Smooth muscle cell (in vitro differentiated cells): ENCODE results near the gene SRPRB. TPM values are rescaled to one million over a fixed set of nuclear protein-coding genes. Genes with fewer than 3 reads are reported as not detected.

ENCODE experiments used
- DNase-seq: peaks from one replicate; lab custom pipeline; 2025; ENCODE audit not compliant: unreplicated experiment; lab: John Stamatoyannopoulos, UW
- H2AFZ ChIP-seq: fragments of 200-600 bp; sonication (generic); 2 replicates; pipeline ENCODE4 v1.6.0; 2016; ENCODE audit warnings: antibody characterized with exemption, low read depth, mild to moderate bottlenecking
- H3F3A ChIP-seq: fragments of 200-600 bp; sonication (generic); 2 replicates; pipeline ENCODE4 v1.6.0; 2017; ENCODE audit warnings: antibody characterized with exemption, low read depth
- H3K27ac ChIP-seq: fragments of 200-600 bp; sonication (generic); 2 replicates; pipeline ENCODE4 v1.5.1; 2016; ENCODE audit warnings: low read depth, mild to moderate bottlenecking
- H3K27me3 ChIP-seq: fragments of 200-600 bp; sonication (generic); 2 replicates; pipeline ENCODE4 v1.6.1; 2016; ENCODE audit warnings: low read depth, mild to moderate bottlenecking
- H3K36me3 ChIP-seq: fragments of 200-600 bp; sonication (generic); 2 replicates; pipeline ENCODE4 v1.5.1; 2016; ENCODE audit warnings: low read depth
- H3K4me1 ChIP-seq: fragments of 200-600 bp; sonication (generic); 2 replicates; pipeline ENCODE4 v1.5.1; 2016; ENCODE audit warnings: low read depth
- H3K4me2 ChIP-seq: fragments of 200-600 bp; sonication (generic); 2 replicates; pipeline ENCODE4 v1.6.0; 2016; ENCODE audit warnings: mild to moderate bottlenecking
- H3K4me3 ChIP-seq: fragments of 200-600 bp; sonication (generic); 2 replicates; pipeline ENCODE4 v1.5.1; 2016; ENCODE audit warnings: mild to moderate bottlenecking
- H3K79me2 ChIP-seq: fragments of 200-600 bp; sonication (generic); 2 replicates; pipeline ENCODE4 v1.6.0; 2016; ENCODE audit warnings: low read depth, mild to moderate bottlenecking
- H3K9ac ChIP-seq: fragments of 200-600 bp; sonication (generic); 2 replicates; pipeline ENCODE4 v1.6.0; 2016; ENCODE audit warnings: low read depth
- H3K9me3 ChIP-seq: fragments of 200-600 bp; sonication (generic); replicated peaks from 2 replicates; pipeline ENCODE4 v1.5.1; 2016; ENCODE audit warnings: low read depth
- H4K20me1 ChIP-seq: fragments of 200-600 bp; sonication (generic); 2 replicates; pipeline ENCODE4 v1.6.0; 2016; ENCODE audit warnings: low read depth
- CTCF ChIP-seq: fragments of 200-600 bp; sonication (generic); IDR thresholded peaks from 2 replicates; pipeline ENCODE4 v1.5.1; 2017; ENCODE audit warnings: borderline replicate concordance, mild to moderate bottlenecking, antibody characterized with exemption; ENCODE audit not compliant: insufficient read depth, poor library complexity, severe bottlenecking
- WGBS: methylation state at CpG from one replicate; pipeline ENCODE4 v1.1.7; 2016; ENCODE audit warnings: low lambda C conversion rate; 5-methylcytosine and 5-hydroxymethylcytosine counted together
- polyA plus RNA-seq: library from polyadenylated mRNA; unstranded; fragments of >200 nt; fragmentation: Nextera tagmentation; extraction: Ambion mirVana; gene quantifications from 2 replicates; pipeline ENCODE4 v1.2.1, GENCODE V29; 2016
- total RNA-seq: library from RNA; depleted of rRNA; stranded (reverse); fragments of >200 nt; gene quantifications from 2 replicates; pipeline ENCODE4 v1.2.3, GENCODE V29; 2014

SRPRB gene
- total and polyA plus RNA-seq, 2 experiments from 2014 or later, result 59.3 to 78.9 TPM

- 97% methylated on average over 8 of the region's 8 CpGs for WGBS
- TF ChIP-seq CTCF, result no peak
- H4K20me1 ChIP-seq, result peaks cover 11% of the 10 kb centered on the region
Observed at GRCh38 chr3:133824961-133825485, 19.4 kb downstream of the SRPRB start.

DNA sequence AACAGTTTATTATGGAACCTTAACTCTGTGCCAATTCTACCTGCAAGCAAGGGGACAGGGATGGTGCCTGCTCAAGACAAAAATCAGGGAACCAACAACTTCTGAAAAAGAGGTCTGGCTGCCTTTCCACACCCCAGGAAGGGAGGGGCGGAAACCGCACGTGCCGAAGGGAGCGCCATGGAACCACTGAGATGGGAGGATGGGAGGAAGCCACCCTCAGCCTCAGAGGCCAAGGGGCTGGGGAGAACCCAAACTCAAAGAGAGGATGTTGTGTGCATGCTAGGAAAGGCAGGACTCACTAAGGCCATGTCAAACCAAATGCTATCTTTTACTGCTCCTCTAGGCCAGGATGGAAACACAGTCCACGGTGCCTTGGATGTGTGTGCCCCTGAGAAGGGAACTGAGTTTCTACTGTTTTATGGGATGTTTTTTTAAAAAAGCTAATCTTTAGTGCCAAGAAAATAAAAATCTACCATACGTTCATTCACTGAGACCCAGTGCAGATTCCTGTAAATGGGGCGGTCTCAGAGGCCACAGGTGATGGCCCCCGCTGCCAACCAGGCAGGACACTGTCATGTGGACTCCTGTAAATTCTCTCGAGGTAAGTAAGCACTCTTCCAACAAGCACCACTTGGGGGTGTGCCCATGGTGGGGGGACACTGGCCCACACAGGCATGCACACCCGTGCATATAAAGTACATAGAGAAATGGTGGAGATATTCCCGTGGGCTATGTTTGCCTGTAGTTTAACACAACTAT is 20.5 kb downstream of the SRPRB start:
- H3K4me2 ChIP-seq, result no peak overlapping the region
- no peaks in the 10 kb centered on the region for H3K27me3 ChIP-seq
- H3K27ac ChIP-seq, result no peak overlapping the region
- no peak for TF ChIP-seq CTCF
- H3K9me3 ChIP-seq, result no peaks in the 10 kb centered on the region
- H3F3A ChIP-seq, result no peaks in the 10 kb centered on the region
- DNase-seq, result no peak
- H3K79me2 ChIP-seq, result no peaks in the 10 kb centered on the region
- no peaks in the 10 kb centered on the region for H3K36me3 ChIP-seq
- no peak overlapping the region for H3K4me3 ChIP-seq
- no peak overlapping the region for H3K9ac ChIP-seq
- no peaks in the 10 kb centered on the region for H3K4me1 ChIP-seq
- H2AFZ ChIP-seq, result no peak overlapping the region
- 95% methylated on average over 12 of the region's 12 CpGs for WGBS
- H4K20me1 ChIP-seq, result peaks cover 11% of the 10 kb centered on the region

More at GRCh38 chr3:133824961-133825485, 19.4 kb downstream of the SRPRB start:
- no peaks in the 10 kb centered on the region for H3K9me3 ChIP-seq
- H2AFZ ChIP-seq, result no peak overlapping the region
- no peaks in the 10 kb centered on the region for H3K79me2 ChIP-seq
- no peak overlapping the region for H3K9ac ChIP-seq
- H3K4me2 ChIP-seq, result no peak overlapping the region
- peaks cover 4% of the 10 kb centered on the region for H3K36me3 ChIP-seq
- no peaks in the 10 kb centered on the region for H3K4me1 ChIP-seq
- H3K27me3 ChIP-seq, result no peaks in the 10 kb centered on the region
- H3K4me3 ChIP-seq, result no peak overlapping the region
- no peak overlapping the region for H3K27ac ChIP-seq
- no peaks in the 10 kb centered on the region for H3F3A ChIP-seq
- no peak for DNase-seq

DNA sequence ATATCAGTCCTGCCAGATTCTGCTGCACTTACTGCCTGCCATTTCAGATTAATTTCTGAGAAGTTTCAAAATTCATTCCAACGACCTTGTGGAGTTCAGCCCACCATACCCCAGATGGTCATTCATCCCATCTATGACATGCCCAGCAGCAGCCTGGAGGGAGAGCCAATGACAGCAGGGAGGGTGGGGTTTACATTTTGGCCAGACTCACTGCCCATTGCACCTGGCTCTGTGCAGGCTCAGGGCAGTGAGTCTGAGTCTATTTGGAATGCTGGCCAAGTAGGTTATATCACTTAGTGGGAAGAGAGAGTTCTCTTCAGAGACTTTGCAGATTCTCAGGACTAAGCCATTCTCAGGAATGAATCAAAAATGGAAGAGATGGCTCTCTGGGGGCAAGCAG is 21.5 kb downstream of the SRPRB start:
- H3K36me3 ChIP-seq, result no peaks in the 10 kb centered on the region
- H3K4me2 ChIP-seq, result no peak overlapping the region
- H3F3A ChIP-seq, result no peaks in the 10 kb centered on the region
- no peaks in the 10 kb centered on the region for H3K4me1 ChIP-seq
- no peak overlapping the region for H3K27ac ChIP-seq
- H2AFZ ChIP-seq, result no peak overlapping the region
- H4K20me1 ChIP-seq, result peaks cover 9% of the 10 kb centered on the region
- H3K9me3 ChIP-seq, result no peaks in the 10 kb centered on the region
- no peaks in the 10 kb centered on the region for H3K27me3 ChIP-seq
- no peak for TF ChIP-seq CTCF
- 80% methylated on average over 1 of the region's 1 CpG for WGBS
- no peak for DNase-seq
- H3K9ac ChIP-seq, result no peak overlapping the region
- no peaks in the 10 kb centered on the region for H3K79me2 ChIP-seq
- H3K4me3 ChIP-seq, result no peak overlapping the region
